ENCODE results near the gene AGA.
A peak's percentile ranks its signal among the peaks of the same experiment; 100 is the strongest.

The AGA gene

DNA sequence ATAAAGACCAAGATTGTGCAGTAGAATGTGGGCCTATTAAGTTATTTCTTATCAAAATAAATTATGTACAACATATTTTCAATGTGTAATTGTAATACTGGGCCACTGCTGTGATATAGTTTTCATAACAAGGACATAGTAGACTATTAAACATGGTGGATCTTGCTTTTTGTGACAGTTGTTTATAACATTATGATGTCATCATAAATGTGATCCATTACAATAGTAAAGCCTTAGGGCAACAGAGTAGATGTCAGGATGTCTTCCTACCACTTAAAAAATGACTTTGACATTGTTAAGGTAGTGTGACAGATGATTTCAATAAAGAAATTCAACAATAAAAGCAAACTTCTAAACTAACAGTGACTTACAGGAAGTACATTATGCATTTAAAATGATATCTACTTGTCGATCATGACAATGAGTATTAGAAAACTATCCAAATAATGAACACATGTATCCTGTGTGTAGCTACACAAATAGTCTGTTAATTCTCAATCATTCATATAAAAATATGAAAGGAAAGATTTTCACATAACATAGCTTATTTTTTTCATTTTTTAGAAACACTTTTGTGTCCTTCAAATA, 5.3 kb upstream of the AGA start:
- DNase-seq (ENCODE audit: low read depth in 2 of 2) = no peak

DNA sequence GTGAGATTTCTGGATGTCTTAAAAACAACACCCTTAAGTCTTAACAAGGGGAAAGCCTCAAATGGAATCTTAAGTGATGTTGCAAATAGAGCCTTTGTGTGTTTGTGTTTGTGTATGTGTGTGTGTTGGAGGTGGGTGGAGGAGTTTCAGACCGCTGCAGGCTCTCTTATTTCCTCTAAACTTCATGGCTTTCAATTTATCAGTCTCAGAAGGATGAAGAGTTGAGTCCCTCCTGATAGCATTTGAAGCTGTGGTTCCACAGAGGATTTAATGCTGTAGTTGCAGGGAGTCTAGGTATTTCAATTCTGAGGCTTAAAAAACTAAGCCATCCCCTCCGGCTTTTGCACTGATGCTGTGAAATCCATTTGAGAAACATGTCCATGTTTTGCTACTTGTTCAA, 4.3 kb upstream of the AGA start:
- DNase-seq (ENCODE audit: low read depth in 2 of 2) = no peak

DNA sequence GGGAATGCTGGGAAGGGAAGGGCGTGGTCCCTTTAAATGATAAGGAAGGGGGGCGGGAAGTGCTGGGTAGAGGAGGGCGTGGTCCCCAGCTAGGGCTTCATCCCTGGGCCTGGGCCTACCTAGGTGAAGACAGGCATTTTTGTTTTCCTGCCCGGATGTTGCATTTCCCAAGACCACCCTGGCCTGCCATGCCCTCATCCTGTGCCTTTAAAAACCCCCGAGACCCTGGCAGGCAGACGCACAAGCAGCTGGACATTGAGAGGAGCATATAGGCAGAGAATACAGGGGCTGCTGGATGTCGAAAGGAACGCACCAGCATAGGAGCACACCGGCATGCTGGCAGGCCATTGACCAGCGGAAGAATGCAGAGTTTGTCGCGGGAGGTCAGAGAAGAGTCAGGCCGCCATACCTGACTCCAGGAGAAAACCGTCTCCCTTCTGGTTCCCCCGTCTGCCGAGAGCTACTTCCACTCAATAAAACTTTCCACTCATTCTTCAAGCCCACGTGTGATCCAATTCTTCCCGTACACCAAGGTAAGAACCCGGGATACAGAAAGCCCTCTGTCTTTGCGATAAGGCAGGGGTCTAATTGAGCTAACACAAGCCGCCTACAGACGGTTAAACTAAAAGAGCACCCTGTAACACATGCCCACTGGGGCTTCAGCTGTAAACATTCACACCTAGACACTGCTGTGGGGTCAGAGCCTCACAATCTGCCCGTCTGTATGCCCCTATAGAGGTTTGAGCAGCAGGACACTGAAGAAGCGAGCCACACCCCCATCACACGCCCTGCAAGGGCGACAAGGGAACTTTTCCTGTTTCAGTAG, 2.9 kb upstream of the AGA start:
- DNase-seq (ENCODE audit: low read depth in 2 of 2) = no peak

DNA sequence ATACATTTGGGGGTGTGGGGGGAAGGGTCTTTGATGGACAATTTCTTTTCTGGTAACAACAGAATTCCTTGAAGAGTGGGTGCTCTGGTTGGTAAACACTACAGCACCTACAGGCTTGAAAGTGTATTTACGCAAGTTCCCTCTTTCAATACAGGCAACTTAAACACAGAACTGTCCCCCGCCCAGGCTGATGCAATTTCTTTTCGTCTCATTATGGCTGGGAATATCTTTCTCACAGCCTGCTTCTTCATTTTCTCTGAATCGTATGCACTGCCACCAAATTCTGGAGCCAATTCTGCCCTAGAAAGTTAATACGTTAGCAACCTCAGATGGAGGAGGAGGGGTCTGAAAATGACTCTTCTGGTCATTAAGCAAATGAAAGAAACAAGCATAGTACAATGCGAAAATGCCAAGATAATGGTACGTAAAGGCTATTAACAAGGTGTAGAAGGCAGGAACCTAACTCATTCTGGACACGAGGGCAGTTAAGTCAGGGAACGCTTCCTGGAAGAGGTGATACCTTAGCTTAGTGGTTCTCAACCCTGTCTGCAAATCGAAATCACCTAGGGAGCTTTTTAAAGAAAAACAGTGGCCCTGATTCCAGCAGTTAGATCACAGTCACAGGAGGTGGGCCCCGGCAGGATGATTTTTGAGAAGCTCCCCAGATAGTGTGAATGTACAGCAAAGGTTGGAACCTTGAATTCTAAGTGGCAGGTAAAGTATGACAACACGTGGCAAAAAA, 1.0 kb downstream of the AGA start:
- peak; percentile 38 to 50 for DNase-seq (ENCODE audit: low read depth in 2 of 2)

DNA sequence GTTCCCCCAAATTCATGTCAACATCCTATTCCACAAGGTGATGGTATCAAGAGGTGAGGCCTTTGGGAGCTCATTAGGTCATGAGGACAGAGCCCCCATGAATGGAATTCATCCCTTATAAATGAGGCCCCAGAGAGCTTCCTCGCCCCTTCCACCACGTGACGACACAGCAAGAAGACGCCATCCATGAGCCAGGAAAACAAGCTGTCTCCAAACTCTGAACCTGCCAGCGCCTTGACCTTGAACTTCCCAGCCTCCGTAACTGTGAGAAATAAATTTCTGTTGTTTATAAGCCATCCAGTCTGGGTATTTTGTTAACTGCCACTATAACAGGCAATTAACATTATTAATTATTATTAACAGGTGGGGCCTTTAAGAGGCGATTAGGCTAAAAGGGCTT, 5.8 kb downstream of the AGA start:
- DNase-seq (ENCODE audit: low read depth in 2 of 2) = no peak

DNA sequence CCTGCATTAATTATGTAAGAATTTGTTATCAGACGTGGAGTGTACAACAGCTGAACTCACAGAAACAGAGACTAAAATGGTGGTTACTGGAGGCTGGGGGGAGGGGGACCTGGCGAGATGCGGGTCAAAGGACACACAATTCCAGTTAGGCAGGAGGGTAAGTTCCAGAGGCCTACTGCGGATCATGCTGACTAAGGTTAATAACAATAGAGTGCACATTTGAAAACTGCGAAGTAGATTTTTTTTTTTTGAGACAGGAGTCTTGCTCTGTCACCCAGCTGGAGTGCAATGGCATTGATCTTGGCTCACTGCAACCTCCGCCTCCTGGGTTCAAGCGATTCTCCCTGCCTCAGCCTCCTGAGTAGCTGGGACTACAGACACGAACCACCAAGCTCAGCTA, 7.6 kb downstream of the AGA start:
- no peak for DNase-seq (ENCODE audit: low read depth in 2 of 2)

DNA sequence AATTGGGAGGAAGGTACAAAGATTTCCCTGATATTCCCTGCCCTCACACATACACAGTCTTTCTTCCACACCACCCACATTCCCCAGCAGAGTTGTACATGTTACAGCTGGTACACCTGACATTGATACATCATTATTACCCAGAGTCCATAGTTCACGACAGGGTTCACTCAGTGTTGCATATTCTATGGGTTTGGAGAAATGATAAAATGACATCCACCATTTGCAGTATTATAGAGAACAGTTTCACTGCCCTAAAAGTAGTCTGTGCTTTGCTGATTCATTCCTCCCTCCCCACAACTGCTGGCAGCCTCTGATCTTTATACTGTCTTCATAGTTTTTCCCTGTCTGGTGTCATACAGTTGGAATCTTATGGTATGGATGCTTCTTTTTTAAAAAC, 15.0 kb downstream of the AGA start:
- DNase-seq (ENCODE audit: low read depth in 2 of 2) = peak; percentile 45 to 46

DNA sequence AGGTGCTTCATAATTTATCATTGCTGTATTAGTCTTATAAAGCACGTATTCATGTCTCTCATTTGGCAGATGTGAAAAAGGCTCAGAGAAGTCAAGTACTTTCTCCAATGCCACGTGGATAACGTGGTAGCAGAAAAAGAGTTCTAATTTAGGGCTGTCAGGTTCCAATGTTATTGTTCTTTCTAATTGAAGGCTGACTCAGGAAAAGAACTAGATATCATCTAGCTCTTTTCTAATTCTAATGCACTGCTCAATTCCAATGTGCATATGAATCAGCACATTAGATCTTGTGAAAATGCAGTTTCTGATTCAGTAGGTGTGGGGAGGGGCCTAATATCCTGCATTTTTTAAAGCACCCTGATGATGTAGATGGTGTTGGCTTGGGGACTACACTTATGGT, 22.8 kb downstream of the AGA start:
- no peak for DNase-seq (ENCODE audit: low read depth in 2 of 2)

DNA sequence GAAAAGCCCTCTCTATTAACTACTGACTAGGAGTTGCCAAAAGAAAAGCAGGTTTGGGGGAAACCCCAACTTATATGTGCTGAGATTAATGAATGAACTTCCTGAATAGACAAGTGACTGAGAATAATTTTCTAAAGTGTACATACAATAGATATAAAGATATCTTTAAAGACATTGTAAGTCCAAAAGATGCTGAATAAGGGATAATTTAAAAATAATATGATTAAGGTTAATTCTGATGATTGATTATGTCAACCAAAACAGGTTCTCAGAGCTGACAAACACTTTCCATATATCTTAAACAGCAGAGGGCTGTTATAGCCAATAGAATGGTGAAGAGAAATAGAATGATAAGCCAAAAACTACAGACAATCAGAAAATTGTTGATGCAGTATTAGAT, 28.6 kb downstream of the AGA start:
- DNase-seq (ENCODE audit: low read depth in 2 of 2) = no peak

DNA sequence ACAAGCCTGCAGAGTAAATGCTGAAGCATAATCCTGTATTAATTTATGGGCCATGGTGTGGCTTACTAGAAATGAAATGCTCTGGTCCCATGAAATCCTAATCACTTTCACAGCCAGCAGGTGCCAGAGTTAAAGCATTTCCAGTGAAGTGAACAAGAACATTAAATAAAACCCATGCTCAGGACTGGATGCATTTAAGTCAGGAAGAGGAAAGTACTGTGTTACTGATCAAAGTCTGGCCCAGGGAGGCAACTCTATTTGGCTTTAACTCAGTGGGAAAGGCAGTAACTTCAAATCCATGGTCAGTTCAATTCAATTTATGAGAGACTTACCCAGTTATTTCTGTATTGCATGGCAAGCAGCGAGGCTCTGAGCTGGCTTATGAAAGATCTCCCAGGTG, 29.2 kb downstream of the AGA start:
- no peak for DNase-seq (ENCODE audit: low read depth in 2 of 2)

DNA sequence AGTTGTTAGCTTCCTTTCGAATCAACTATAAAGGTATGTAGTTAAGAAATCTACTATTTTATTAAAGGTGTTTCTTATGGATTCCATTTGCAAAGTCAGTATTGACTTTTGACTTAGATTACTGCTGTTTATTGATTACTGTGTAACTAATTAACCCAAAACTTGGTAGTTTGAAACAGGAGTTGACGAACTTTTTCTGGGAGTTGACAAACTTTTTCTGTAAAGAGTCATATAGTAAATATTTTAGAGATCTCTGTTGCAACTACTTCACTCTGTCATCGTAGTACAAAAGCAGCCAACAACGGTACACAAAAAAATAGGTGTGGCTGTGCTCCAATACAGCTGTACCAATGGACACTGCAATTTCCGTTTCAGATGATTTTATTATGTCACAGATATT, 30.2 kb downstream of the AGA start:
- no peak for DNase-seq (ENCODE audit: low read depth in 2 of 2)

DNA sequence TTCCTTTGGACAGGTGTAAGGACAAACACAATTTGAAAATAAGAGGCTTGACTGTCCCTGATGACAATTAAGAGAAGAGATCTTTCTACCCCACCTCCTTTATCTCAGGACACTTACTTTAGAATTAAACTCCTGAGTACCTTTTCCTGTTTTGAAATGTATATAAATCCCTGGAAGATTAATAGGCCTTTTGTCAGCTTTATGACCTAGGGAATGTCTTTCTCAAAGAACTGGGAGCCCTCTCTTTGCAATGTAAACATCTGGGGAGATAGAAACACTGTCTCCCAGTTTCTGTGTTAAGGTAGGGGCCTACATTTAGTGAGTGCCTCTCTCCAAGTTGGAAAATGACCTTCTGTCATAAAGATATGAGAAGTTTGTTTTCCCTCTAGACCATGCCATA, 31.7 kb downstream of the AGA start:
- no peak for DNase-seq (ENCODE audit: low read depth in 2 of 2)

DNA sequence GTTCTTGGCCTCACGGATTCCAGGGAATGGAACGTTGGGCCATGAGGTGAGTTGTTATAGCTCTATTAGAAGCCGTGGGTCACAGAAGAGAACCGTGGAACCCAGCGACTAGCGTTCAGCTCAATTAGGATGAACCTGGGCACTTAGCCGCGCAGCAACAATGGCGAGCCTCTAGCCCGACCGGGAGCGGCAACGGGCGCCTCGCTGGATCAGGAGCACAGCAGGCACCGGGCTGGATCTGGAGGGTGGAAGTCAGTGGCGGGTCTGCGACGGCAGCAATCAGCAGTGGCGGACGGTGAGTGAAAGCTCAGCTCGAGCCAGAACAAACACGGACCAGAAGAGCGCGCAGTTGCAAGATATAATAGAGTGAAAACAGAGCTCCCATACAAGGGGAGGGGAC, 34.2 kb downstream of the AGA start:
- no peak for DNase-seq (ENCODE audit: low read depth in 2 of 2)

DNA sequence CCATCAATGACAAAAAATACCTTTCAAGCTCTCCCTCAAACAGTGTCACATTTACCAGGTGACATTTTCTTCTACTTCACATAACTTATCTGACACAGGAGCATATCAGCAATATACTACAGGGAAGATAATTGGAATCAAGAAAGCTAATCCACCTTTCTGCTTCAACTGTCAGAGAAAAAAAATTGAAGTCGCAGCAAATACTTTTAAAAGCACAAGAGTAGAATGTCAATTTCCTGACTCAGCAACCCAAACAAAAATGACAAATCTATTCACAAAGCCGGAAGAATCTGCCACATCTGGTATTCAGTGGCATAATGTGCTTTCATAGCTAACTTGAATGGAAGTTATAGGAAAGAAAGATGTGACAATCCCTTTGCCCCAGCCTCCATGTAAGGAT, 36.7 kb downstream of the AGA start:
- no peak for DNase-seq (ENCODE audit: low read depth in 2 of 2)

DNA sequence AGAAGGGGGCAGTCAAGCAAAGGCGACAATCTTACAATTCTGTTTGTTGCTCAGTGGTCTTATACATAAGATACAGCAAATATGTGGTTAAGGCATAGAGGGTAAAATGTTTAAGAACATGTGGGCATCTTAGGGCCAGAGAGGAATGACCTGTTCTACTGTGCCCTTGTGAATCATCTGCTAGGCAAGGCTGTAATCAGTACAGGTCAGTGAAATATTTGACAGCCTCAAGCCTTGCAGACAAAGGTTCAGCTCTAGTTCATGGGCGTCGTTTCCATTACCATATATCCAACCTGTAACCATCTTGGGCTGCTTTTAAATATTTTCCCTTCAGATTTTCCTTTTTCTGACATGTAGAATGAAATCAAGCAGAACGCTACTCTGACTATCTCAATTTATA, 37.3 kb downstream of the AGA start:
- no peak for DNase-seq (ENCODE audit: low read depth in 2 of 2)

DNA sequence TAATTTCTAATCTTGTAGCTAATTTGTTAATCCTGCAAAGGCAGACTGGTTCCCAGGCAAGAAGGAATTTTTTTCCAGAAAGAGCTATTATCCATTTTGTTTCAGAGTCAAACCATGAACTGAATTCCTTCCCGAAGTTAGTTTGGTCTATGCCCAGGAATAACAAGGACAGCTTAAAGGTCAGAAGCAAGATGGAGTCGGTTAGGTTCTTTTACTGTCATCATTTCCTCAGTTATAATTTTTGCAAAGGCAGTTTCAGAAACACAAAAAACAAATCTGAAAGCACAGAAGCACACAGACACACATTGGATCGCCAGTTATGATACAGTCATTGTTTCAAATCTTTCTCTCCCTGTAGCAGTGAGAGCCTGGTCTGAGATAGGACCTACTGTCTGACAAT, 37.9 kb downstream of the AGA start:
- no peak for DNase-seq (ENCODE audit: low read depth in 2 of 2)

DNA sequence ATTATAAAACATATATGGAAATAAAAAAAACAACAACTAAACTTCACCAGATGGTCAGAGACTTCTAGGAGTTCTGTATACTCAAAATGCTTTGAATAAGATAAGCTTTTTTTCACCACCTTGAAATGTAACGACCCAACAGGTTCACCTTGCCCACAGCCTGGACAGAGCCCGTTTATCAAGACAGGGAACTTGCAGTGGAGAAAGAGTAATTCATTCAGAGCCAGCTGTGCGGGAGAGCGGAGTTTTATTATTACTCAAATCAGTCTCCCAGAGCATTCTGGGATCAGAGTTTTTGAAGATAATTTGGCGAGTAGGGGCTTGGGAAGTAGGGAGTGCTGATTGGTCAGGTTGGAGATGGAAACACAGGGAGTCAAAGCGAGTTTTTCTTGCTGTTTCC, 38.5 kb downstream of the AGA start:
- DNase-seq (ENCODE audit: low read depth in 2 of 2) = no peak

DNA sequence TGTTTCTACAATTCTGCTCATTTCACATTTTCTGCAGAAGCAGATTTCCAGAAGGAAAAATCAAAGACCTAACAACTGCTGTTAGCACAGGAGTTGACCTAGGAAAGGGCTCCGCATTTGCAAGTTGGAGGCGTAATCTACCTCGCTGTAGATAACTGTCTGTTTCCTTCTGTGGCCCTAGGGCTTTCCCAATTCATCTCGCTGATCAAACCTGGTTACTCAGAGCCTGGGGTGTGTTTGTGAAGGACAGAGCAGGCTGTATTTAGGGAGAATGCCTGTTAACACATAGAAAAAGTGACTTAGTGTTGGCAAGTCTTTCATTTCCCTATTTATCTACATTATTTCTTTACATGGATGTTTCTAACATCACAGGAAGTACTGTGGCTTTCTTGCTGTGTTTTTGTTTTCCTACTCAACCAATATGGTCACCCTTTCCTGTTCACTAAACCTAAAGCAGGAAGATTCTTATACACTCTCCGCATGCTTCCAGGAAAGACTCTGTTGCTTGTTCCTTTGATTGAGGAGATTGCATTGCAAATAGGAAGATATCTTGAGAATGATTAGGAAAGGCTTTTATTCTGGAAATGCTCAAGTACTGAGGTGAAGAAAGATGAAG, 40.5 kb downstream of the AGA start:
- no peak for DNase-seq (ENCODE audit: low read depth in 2 of 2)

DNA sequence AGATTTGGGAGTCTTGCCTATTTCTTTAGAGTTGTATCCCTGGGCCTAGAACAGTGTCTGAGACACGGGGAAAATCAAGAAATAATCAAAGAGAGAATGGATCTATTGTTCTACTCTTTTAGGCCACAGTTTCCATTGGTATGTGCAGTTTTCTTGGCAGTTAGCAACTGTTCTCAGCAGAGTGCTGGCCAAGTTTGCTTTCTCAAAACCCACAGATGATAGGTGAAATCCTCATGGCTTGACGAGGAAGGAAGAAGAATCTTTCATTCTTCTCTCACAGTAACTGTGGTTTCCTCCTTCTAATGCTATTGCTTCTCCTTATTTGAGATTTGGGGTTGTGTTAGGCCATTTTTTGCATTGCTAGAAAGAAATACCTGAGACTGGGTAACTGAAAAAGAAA, 42.2 kb downstream of the AGA start:
- no peak for DNase-seq (ENCODE audit: low read depth in 2 of 2)

DNA sequence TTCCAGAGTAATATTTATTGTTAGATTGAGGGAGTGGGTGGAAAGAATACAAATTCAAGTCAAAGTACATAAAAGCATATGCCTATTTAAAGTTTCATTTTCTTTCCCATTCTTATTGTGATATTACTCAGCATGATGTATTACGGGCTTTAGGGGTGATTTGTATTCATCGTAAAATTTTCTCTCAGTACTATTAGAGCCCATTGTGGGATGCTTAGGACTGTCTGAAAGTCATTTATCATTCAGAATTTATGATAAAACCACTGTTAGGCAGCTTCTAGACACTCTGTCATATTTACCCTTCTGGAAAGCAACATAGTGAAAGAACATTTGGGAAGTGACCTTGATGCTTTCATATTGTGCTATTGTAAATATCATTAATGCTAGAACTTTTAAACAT, 45.9 kb downstream of the AGA start:
- no peak for DNase-seq (ENCODE audit: low read depth in 2 of 2)

DNA sequence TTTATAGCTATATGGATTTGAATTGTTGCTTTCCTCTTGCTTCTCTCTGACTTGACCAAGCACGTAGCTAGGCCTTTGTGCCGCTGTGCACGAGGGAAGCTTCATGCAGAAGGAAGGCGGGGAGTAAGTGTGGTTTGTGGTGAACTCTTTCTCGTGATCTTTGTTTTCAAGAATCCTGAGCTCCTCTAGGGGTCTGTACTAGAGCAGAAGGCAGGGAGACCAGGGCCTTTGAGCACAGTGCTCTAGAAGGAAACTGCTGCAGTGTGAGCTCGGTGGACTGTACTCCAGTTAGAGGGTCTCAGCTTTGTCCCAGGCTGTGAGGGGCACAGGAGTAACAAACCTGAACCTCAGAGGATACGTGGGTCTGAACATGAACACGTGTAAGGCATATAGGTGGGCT, 49.0 kb downstream of the AGA start:
- no peak for DNase-seq (ENCODE audit: low read depth in 2 of 2)

DNA sequence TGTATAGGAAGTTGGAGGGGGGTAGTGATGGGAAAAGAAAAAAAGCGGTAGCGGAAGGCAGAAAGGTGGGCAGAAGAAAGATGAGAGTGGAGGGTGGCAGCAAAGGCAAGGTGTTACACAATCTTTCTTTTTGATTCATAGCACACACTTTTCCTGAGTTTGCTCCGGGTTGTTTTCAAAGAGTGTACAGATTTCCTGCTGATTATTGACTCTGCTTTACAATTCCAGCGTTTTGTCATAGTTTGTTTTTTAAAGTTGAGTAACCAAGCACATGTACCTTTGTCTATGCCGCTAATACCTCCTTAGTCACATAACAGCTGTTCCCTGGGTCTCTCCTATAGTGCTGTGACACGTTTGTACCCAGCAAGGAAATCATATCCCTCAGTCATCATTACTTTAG, 50.3 kb downstream of the AGA start:
- DNase-seq (ENCODE audit: low read depth in 2 of 2) = no peak

DNA sequence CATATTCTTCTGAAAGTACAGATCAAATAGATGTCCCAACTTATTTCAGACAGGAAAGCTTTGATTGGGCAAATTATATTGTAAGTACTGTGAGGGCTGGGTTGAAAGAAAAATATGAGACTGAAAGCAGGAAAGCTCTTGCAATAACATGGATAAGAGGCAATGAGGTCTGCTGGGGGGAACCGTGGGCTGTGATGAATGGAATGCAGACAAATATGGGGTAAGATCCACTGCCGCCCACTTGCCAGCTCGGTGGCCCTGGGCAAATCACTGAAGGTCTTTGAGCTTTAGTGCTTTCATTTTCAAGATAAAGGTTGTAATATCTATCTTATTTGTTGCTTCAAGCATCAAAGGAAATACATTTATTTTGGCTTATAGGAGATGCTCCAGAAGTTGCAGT, 51.0 kb downstream of the AGA start:
- no peak for DNase-seq (ENCODE audit: low read depth in 2 of 2)

All from fibroblast of skin of left biceps (primary cell).